ENCODE measurements around the gene PDE6G. TPM values are rescaled to one million over a fixed set of nuclear protein-coding genes. Genes with fewer than 3 reads are reported as not detected.
A peak's percentile ranks its signal among the peaks of the same experiment; 100 is the strongest.

The PDE6G gene
- polyA plus RNA-seq, 3 donors: 10.0 to 12.1 (median 10.2) TPM

DNA sequence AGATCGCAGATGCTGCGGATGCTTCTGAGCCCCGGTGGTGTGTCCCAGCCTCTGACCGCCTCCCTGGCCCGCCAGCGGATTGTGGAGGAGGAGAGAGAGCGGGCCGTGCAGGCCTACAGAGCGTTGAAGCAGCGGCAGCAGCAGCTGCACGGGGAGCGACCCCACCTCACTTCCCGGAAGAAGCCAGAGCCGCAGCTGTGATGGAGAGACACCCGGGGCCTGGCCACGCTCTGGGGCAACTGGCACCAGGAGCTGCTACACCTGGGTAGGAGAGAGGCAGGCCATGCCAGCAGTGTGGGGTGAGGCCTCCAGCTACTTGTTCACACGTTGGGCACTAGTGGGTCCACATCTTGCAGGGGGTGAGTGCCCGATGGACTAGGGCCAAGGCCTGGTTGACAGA is 16.2 kb upstream of the PDE6G start:
- no peak for DNase-seq (ENCODE audit: extremely low read depth in 1 of 11, low read depth in 9 of 11, low spot score in 4 of 11)

DNA sequence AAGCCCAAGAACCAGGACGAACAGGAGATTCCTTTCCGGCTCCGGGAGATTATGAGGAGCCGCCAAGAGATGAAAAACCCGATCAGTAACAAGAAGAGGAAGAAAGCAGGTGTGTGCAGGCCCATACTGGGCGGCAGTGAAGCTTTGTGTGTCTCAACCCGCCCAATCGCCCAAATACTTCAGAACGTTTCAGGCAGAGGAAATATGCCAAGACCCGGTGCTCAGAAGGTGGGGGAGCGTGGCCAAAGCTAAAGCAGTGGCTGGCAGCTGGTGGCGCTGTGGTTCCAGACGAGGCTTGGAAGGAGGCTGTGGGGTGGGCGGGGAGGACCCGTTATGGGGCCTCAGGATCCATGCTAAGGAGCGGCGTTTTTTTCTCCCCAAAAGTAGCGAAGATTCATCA is 11.4 kb upstream of the PDE6G start:
- DNase-seq (ENCODE audit: extremely low read depth in 1 of 11, low read depth in 9 of 11, low spot score in 4 of 11): no peak

DNA sequence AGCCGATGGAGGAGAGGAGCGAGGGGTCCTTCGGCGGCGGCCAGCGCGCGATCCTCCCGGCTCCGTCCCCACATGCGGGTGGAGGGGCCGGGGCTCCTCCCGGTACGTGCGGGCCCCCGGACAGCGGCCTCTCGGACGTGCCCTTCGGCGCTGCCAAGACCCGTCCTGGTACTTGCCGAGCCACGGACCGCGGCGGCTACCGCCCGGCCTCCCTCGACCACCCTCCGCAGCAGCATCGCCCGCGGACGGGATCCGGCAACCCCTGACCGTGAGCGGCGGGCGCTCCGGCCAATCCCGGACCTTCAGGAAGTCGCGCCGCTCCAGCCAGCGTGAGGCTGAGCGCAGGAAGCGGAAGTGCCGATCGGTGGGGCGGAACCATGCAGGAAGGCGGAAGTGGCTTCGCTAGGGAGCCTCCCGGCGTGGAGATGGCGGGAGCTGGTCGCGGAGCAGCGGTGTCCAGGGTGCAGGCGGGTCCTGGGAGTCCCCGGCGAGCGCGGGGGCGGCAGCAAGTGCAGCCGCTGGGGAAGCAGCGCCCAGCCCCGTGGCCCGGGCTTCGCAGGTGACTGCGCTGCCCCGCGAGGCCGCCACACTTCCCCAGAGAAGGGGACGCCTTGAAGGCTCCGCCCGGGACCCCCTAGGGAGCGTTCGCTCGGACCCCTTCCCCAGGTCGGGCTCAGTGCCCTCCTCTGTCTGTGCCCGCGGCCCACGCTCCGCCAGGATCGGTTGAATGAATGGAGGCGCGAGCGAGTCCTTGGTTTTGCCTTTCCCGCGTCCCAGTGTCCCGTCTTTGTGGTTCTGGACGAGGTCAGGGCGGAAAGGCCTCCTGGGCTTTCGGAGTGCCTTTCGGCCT is 10.2 kb upstream of the PDE6G start, which contains the start of the genes CCDC137 and OXLD1:
Gene CCDC137 (plus strand): TSS at position 396 of the 850 bp plus-strand sequence. CDS start 30 bp downstream, at position 426.
Gene OXLD1 (minus strand): TSS at position 264 of the 850 bp plus-strand sequence. CDS start 28 bp downstream, at position 236.
- peak; percentile 79 to 95 (median 93) for DNase-seq (ENCODE audit: extremely low read depth in 1 of 11, low read depth in 9 of 11, low spot score in 4 of 11)

GRCh38 chr17:81666092-81666341 is 9.7 kb upstream of the PDE6G start:
- DNase-seq (ENCODE audit: extremely low read depth in 1 of 11, low read depth in 9 of 11, low spot score in 4 of 11): no peak

DNA sequence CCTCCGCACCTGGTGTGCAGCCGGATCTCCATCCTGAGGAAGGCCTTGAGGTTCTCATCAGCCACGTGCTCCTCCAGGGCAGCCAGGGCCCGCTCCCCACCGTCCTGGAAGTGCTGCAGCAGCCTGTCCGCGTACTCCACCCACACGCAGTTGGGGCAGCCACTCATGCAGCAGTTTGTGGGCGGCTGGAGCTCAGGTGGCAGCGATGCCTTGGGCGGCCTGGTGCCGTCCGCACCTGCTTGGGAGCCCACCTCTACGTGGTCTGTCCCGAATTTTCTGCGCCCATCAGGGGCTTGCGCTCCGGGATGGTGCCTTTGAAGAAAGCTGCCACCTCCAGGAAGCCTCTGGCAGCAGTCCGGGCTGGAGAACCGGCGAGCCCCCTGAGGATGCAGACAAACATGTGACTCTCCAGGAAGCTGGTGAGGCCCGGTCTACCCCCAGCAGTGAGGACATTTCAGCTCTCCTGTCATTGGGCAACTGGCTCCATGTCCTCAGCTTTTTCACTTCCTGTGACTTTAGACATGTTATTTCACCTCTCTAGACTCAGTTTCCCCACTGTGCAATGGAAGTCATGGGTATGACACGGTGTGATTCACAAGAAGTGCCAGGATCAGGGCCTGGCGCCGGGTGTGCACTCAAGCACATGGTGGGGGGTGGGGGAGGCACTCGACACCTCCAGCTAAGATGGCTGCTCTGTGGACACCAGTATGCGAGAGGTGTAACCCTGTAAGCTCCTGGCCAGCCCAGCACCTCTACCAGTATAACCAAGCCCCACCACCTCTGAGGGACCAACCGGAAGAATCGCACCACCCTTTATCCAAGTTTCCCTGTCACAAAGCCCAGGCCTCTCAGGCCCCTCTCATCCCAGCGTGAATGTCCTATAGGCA is 9.1 kb upstream of the PDE6G start:
- DNase-seq (ENCODE audit: extremely low read depth in 1 of 11, low read depth in 9 of 11, low spot score in 4 of 11): no peak

DNA sequence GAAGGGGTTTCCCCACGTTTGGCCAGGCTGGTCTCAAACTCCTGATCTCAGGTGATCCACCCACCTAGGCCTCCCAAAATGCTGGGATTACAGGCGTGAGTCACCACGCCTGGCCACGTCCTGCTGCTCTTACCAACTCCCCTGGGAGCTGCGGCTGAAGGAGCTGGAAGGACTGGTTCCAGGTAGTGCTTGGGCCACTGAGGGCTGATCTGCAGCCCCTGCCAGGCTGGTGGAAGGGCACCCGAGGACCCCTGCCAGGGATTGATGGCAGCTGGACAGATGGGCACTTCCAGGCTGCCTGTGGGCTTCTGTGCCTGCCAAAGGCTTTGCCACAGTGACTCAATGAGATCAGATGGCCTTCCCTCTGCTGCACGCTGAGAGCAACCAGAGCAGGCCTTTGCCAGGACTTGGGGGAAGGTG is 7.7 kb upstream of the PDE6G start:
- DNase-seq (ENCODE audit: extremely low read depth in 1 of 11, low read depth in 9 of 11, low spot score in 4 of 11): no peak

DNA sequence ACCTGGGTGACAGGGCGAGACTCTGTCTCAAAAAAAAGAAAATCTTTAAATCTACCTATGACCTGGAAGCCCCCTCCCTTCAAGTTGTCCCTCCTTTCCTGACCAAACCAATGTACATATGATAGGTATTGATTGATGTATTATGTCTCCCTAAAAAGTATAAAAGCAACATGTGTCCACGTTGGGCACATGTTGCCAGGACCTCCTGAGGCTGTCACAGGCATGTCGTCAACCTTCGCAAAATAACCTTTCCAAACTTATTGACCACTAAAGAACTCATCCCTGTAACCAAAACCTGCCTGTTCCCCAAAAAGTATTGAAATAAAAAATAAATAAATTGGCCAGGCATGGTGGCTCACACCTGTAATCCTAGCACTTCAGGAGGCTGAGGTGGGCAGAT is 5.7 kb upstream of the PDE6G start:
- DNase-seq (ENCODE audit: extremely low read depth in 1 of 11, low read depth in 9 of 11, low spot score in 4 of 11): no peak

DNA sequence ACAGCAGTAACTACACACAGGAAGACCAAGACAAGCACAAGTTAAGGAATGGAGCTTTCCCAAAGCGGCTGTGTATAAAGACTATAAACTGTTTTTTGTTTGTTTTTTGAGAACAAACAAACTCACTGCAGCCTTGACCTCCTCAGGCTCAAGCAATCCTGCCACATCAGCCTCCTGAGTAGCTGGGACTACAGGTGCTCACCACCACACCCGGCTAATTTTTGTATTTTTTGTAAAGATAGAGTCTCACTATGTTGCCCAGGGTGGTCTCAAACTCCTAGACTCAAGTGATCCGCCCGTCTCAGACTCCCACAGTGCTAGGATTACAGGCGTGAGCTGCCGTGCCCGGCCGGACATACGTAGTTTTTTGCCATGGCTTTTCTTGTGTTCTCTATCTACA is 4.1 kb upstream of the PDE6G start:
- DNase-seq (ENCODE audit: extremely low read depth in 1 of 11, low read depth in 9 of 11, low spot score in 4 of 11): no peak

- no peak for DNase-seq (ENCODE audit: extremely low read depth in 1 of 11, low read depth in 9 of 11, low spot score in 4 of 11)
Measured at GRCh38 chr17:81659038-81659437, 2.7 kb upstream of the PDE6G start.

DNA sequence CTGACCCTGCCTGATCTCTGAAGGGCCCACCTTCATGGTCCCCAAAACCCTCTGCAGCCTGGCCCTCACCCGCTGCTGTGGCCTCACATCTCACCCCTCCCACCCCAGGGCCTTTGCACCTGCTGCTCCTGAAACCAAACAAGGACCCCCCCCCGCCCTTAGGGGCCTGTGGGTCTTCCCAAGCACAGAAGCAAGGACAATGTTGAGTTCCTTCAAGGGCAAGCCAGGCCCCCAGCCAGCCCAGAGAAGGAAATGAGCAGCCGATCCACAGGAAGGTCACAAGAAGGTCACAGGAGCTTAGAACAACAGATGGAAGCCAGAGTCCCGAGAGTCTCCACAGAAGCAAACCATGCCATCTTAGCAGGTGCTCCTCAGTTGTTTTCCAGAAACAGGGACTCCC is 493 bp upstream of the PDE6G start:
- DNase-seq (ENCODE audit: extremely low read depth in 1 of 11, low read depth in 9 of 11, low spot score in 4 of 11): no peak

GRCh38 chr17:81655378-81656117 is 794 bp downstream of the PDE6G start:
- DNase-seq (ENCODE audit: extremely low read depth in 1 of 11, low read depth in 9 of 11, low spot score in 4 of 11): no peak

DNA sequence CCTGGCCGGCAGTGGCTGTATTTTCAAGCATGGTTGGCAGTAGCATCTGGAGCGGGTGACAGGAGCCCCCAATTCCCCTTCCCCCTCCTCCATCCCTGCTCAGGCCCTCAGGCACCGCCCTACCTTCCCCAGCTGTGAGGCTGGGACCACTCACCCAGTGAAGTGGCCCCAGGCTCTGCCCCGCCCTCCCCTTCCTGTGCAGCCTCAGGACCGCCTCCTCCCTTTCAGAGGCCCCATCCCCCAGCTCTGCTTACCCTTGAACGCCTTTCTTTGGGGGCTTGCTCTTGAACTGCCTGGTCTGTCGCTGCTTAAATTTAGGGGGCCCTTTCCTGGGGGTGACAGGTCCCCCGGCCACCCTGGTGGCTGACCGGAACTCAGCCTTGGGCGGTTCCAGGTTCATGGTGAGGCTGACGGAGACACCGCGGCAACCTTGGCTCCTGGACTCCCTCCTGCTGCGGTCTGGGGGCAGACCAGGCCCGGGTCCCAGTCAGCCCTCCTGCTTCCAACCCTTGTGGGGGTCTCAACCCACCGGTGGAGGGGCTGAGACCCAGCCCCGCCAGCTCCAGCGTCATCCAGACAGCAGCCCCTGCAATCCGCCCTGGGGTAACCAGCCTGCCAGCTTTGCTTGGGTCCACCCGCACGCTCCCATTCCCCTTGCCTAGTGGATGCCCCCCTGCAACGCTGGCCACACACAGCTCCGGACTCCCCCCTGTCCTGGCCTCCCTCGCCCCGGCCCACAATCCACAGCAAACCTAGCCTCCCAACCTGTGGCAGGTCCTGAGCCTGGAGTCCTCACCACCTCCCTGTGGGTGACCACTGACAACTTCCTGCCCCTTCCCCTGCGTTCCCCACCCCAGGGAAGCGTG is 3.2 kb downstream of the PDE6G start:
- no peak for DNase-seq (ENCODE audit: extremely low read depth in 1 of 11, low read depth in 9 of 11, low spot score in 4 of 11)

DNA sequence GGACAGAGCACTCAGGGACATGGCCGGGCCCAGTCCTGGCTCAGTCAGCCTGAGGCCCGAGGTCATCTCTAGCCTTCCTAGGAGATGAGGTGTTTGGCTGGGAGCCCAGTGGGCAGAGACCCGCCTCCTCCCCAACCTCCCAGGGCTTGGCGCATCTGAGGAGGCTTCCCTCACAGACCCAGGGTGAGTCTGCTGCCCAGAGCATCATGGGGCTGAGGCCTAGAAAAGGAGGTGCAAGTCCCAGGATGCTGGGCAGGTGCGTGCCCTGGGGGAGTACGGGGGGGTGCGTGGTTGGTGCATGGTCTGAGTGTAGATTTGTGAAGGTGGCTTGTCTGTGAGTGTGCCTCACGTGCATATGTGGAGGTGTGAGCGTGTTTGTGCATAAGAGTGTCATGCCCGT is 4.7 kb downstream of the PDE6G start:
- DNase-seq (ENCODE audit: extremely low read depth in 1 of 11, low read depth in 9 of 11, low spot score in 4 of 11): no peak

GRCh38 chr17:81650951-81651350 is 5.4 kb downstream of the PDE6G start:
- no peak for DNase-seq (ENCODE audit: extremely low read depth in 1 of 11, low read depth in 9 of 11, low spot score in 4 of 11)

DNA sequence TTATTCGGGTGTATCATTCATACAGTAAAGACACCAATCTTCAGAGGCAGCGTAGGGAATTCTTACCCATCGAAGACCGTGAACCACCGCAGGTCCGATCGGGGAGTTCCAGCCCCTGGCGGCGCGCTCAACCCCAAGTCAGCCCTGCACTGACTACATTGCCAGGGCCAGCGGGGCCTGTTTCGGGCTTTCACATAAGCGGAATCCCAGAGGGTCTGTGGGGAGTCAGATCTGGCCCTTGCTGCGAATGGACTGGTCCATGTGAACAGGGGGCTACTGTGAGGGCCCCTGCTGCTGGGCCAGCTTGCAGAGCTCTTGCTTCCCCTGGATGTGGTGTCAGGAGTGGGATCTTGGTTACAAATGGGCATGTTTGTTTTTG is 7.6 kb downstream of the PDE6G start:
- no peak for DNase-seq (ENCODE audit: extremely low read depth in 1 of 11, low read depth in 9 of 11, low spot score in 4 of 11)

DNA sequence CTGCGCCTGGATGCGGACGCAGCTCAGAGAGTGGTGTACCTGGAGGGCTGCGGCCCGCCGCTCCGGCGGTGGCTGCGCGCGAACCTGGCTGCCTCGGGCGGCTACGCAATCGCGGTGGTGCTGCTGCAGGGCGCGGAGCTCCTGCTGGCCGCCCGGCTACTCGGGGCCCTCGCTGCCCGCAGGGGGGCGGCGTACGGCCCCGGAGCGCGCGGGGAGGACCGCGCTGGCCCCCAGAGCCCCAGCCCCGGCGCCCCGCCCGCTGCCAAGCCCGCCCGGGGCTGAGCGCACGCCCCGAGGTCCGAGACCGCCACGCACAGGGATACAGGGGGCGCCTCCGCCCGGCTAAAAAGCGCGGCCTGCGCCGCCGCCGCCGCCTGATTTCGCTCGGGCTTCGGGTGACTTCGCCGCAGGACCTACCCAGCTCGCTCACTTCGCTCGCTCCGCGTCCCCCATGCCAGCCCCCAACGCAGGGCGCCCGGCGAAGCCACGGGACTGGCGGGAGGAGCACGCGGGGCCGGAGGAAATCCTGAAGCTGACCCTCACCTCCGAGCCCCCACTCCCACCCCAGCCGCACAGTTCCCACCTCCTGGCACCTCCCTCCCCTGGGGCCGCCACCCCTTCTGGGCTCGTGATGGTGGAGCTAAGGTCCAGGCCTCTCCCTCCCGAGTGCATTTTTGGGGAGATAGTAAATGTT is 8.2 kb downstream of the PDE6G start:
- DNase-seq (ENCODE audit: extremely low read depth in 1 of 11, low read depth in 9 of 11, low spot score in 4 of 11): no peak

GRCh38 chr17:81647640-81648012 is 8.7 kb downstream of the PDE6G start:
- DNase-seq (ENCODE audit: extremely low read depth in 1 of 11, low read depth in 9 of 11, low spot score in 4 of 11): no peak

- no peak for DNase-seq (ENCODE audit: extremely low read depth in 1 of 11, low read depth in 9 of 11, low spot score in 4 of 11)
Measured at GRCh38 chr17:81646869-81647600, 9.3 kb downstream of the PDE6G start.

All from renal cortex interstitium (tissue), 11 donors.